ENCODE results near the gene KIAA0753. TPM values are rescaled to one million over a fixed set of nuclear protein-coding genes. Genes with fewer than 3 reads are reported as not detected.

KIAA0753 gene
- total and polyA plus RNA-seq, 2 of the 4 experiments (the other 2 are of a cell fraction), result 10.2 to 17.6 TPM

DNA sequence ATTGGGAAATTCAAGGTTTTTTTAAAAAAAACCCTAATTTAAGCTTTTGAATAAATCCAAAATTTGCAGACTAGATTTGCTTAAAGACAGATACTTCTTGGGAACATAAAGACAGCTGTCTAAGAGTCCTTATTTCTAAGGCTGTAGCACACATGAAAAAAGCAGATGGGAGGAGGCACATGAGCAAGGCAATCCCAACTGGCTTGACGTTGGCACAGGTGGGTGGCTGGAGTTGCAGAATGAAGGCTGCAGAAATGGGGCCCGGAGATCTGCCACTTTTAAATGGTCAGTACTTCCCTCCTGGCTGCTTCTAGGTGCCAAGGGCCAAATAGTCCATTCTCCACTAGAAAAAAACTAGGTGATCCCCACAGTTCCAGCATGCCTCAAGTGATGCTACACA, 4.4 kb downstream of the KIAA0753 start:
- no peaks in the 10 kb centered on the region for H3K9me3 ChIP-seq (ENCODE audit: control insufficient read depth, insufficient read depth, low read length)
- H2AK9ac ChIP-seq (replicated peaks; ENCODE audit: low read depth, low read length, poor library complexity), result no peak overlapping the region
- DNase-seq (no peak), ATAC-seq (ENCODE audit: low read depth) (no peak)
- H3K4me2 ChIP-seq (ENCODE audit: low read depth, low read length), result no peak overlapping the region
- no peak overlapping the region for H3K4me3 ChIP-seq (ENCODE audit: insufficient read depth, low read depth, low read length)
- no TSS peak for BruUV-seq (replicated peaks)
- dilution Hi-C loops (cut with HindIII; ENCODE audit: low sequenced_read_pairs, unreplicated experiment), result no loop called here
- H4K20me1 ChIP-seq (ENCODE audit: insufficient read depth, low read length), result no peaks in the 10 kb centered on the region; the same call in 1 of the 2 replicates
- H3K4me1 ChIP-seq (ENCODE audit: control insufficient read depth, insufficient read depth, low read length), result peaks cover 7% of the 10 kb centered on the region; the same call in 1 of the 2 replicates
- in situ Hi-C loops (cut with MboI; ENCODE audit: low sequenced_read_pairs), result no loop called here
- no peak overlapping the region for H2BK120ac ChIP-seq (ENCODE audit: low read depth, low read length)
- H3K27ac ChIP-seq (ENCODE audit: insufficient read depth, low read length), result no peak overlapping the region
- CTCF ChIA-PET, result no interaction called here
- no peaks in the 10 kb centered on the region for H3K27me3 ChIP-seq (ENCODE audit: control insufficient read depth, insufficient read depth, low read length)
- no peak overlapping the region for H3K9ac ChIP-seq (ENCODE audit: low read depth, low read length)
- no peak overlapping the region for H3K18ac ChIP-seq (ENCODE audit: low read depth, low read length)
- POLR2A ChIA-PET (ENCODE audit: unreplicated experiment), result no interaction called here
- H4K5ac ChIP-seq (ENCODE audit: low read depth, low read length), result no peak overlapping the region
- H2BK5ac ChIP-seq (ENCODE audit: low read depth, low read length, poor library complexity, severe bottlenecking), result no peak overlapping the region
- H3K79me1 ChIP-seq (ENCODE audit: low read depth in 1 of 2, low read length in 2 of 2), result peaks cover 9 to 64% of the 10 kb centered on the region in 2 experiments
- no peak overlapping the region for H2AFZ ChIP-seq (replicated peaks; ENCODE audit: low read length, poor library complexity)
- H3K56ac ChIP-seq (ENCODE audit: extremely low read depth, insufficient read depth, low read length), result no peak overlapping the region
- no peak overlapping the region for H4K8ac ChIP-seq (ENCODE audit: low read depth in 2 of 2, low read length in 2 of 2)
- no peak overlapping the region for H2BK20ac ChIP-seq (ENCODE audit: low read depth, low read length)
- no peak overlapping the region for H4K91ac ChIP-seq (ENCODE audit: insufficient read depth, low read depth, low read length)
- 0 out of 2 replicates have a peak, but pooled peaks cover 5% of the 10 kb centered on the region for H3K9me1 ChIP-seq (ENCODE audit: insufficient read depth, low read length)
- H3K23ac ChIP-seq (ENCODE audit: low read depth, low read length), result no peak overlapping the region
- H2AK5ac ChIP-seq (ENCODE audit: low read depth, low read length), result no peak overlapping the region
- no peak overlapping the region for H2BK15ac ChIP-seq (ENCODE audit: low read depth, low read length)
- no peak for TF ChIP-seq MAZ (IDR thresholded peaks at IDR 0.05; ENCODE audit: borderline replicate concordance, low read depth, low read length)
- no peak for TF ChIP-seq CEBPB (IDR thresholded peaks at IDR 0.05; ENCODE audit: low read depth, low read length)
- no peak for TF ChIP-seq RAD21 (IDR thresholded peaks at IDR 0.05; ENCODE audit: low read length)
- TF ChIP-seq, protein P1, sequence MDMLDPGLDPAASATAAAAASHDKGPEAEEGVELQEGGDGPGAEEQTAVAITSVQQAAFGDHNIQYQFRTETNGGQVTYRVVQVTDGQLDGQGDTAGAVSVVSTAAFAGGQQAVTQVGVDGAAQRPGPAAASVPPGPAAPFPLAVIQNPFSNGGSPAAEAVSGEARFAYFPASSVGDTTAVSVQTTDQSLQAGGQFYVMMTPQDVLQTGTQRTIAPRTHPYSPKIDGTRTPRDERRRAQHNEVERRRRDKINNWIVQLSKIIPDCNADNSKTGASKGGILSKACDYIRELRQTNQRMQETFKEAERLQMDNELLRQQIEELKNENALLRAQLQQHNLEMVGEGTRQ (IDR thresholded peaks at IDR 0.05; ENCODE audit: low read depth, low read length), result no peak
- TF ChIP-seq MAFK (IDR thresholded peaks at IDR 0.05; ENCODE audit: low read depth, low read length), result no peak
- no peak for TF ChIP-seq POLR2A (IDR thresholded peaks at IDR 0.05; ENCODE audit: low read depth, low read length)
- no peak for TF ChIP-seq BHLHE40 (IDR thresholded peaks at IDR 0.05; ENCODE audit: low read depth, low read length)
- no peak for TF ChIP-seq RFX5 (IDR thresholded peaks at IDR 0.05; ENCODE audit: low read depth, low read length)
- TF ChIP-seq, protein P2, sequence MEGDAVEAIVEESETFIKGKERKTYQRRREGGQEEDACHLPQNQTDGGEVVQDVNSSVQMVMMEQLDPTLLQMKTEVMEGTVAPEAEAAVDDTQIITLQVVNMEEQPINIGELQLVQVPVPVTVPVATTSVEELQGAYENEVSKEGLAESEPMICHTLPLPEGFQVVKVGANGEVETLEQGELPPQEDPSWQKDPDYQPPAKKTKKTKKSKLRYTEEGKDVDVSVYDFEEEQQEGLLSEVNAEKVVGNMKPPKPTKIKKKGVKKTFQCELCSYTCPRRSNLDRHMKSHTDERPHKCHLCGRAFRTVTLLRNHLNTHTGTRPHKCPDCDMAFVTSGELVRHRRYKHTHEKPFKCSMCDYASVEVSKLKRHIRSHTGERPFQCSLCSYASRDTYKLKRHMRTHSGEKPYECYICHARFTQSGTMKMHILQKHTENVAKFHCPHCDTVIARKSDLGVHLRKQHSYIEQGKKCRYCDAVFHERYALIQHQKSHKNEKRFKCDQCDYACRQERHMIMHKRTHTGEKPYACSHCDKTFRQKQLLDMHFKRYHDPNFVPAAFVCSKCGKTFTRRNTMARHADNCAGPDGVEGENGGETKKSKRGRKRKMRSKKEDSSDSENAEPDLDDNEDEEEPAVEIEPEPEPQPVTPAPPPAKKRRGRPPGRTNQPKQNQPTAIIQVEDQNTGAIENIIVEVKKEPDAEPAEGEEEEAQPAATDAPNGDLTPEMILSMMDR (conservative IDR thresholded peaks at IDR 0.05; ENCODE audit: low read depth, low read length), result no peak
- no peak for TF ChIP-seq FOS (IDR thresholded peaks at IDR 0.05; ENCODE audit: low read depth, low read length)
- TF ChIP-seq MXI1 (IDR thresholded peaks at IDR 0.05; ENCODE audit: borderline replicate concordance, low read depth, low read length), result no peak
- no peak for TF ChIP-seq CHD1 (IDR thresholded peaks at IDR 0.05; ENCODE audit: low read depth, low read length)
- TF ChIP-seq NFE2L2 (IDR thresholded peaks at IDR 0.05; ENCODE audit: low read depth, low read length), result no peak
- TF ChIP-seq, protein P3, sequence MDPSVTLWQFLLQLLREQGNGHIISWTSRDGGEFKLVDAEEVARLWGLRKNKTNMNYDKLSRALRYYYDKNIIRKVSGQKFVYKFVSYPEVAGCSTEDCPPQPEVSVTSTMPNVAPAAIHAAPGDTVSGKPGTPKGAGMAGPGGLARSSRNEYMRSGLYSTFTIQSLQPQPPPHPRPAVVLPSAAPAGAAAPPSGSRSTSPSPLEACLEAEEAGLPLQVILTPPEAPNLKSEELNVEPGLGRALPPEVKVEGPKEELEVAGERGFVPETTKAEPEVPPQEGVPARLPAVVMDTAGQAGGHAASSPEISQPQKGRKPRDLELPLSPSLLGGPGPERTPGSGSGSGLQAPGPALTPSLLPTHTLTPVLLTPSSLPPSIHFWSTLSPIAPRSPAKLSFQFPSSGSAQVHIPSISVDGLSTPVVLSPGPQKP (IDR thresholded peaks at IDR 0.05; ENCODE audit: borderline replicate concordance, low read depth, low read length), result no peak
- TF ChIP-seq SMC3 (IDR thresholded peaks at IDR 0.05; ENCODE audit: low read depth, low read length), result no peak
- TF ChIP-seq RCOR1 (IDR thresholded peaks at IDR 0.05; ENCODE audit: insufficient replicate concordance, low read length), result no peak
- H3K14ac ChIP-seq (replicated peaks; ENCODE audit: low read depth, low read length), result no peak overlapping the region
- WGBS, 2 experiments (ENCODE audit: extremely low coverage in 2 of 2, insufficient read length in 1 of 2), result no CpG with 5 or more reads among the region's 2 CpGs
- intact Hi-C loops (cut with micrococcal nuclease), result no loop called here
- peaks cover 14% of the 10 kb centered on the region for H3K36me3 ChIP-seq (ENCODE audit: control insufficient read depth, insufficient read depth, low read length)
- H3K4ac ChIP-seq (ENCODE audit: low read depth, low read length), result no peak overlapping the region
